Measurements from ENCODE around the gene MAD2L2. TPM values are rescaled to one million over a fixed set of nuclear protein-coding genes. Genes with fewer than 3 reads are reported as not detected.

The MAD2L2 gene
- total RNA-seq, result 15.8 TPM

GRCh38 chr1:11681071-11681771 is at the start of gene MAD2L2:
TSS of gene MAD2L2 (minus strand) at chr1:11681148. CDS start at chr1:11680601, 547 bp downstream.
- ATAC-seq, result peak; percentile 94

- ATAC-seq, result peak; percentile 50
Measured at GRCh38 chr1:11730429-11730891, 49.5 kb upstream of the MAD2L2 start.

GRCh38 chr1:11729498-11730428 is 48.8 kb upstream of the MAD2L2 start:
- peak; percentile 19 for ATAC-seq

GRCh38 chr1:11729155-11729497 is 48.2 kb upstream of the MAD2L2 start:
- no peak for ATAC-seq

- ATAC-seq, result no peak
Measured at GRCh38 chr1:11728126-11728806, 47.3 kb upstream of the MAD2L2 start.

GRCh38 chr1:11727119-11727518 is 46.2 kb upstream of the MAD2L2 start:
- ATAC-seq, result no peak

GRCh38 chr1:11725616-11726015 is 44.7 kb upstream of the MAD2L2 start:
- no peak for ATAC-seq

GRCh38 chr1:11722538-11722937 is 41.6 kb upstream of the MAD2L2 start:
- no peak for ATAC-seq

- no peak for ATAC-seq
Measured at GRCh38 chr1:11721311-11721710, 40.4 kb upstream of the MAD2L2 start.

GRCh38 chr1:11720525-11720924 is 39.6 kb upstream of the MAD2L2 start:
- ATAC-seq, result no peak

GRCh38 chr1:11720033-11720376 is 39.1 kb upstream of the MAD2L2 start:
- ATAC-seq, result no peak

- peak; percentile 88 for ATAC-seq
Measured at GRCh38 chr1:11719313-11720032, 38.5 kb upstream of the MAD2L2 start.

- ATAC-seq, result no peak
Measured at GRCh38 chr1:11714831-11715575, 34.1 kb upstream of the MAD2L2 start.

- no peak for ATAC-seq
Measured at GRCh38 chr1:11713095-11713494, 32.1 kb upstream of the MAD2L2 start.

- ATAC-seq, result no peak
Measured at GRCh38 chr1:11712285-11712684, 31.3 kb upstream of the MAD2L2 start.

- no peak for ATAC-seq
Measured at GRCh38 chr1:11711490-11711889, 30.5 kb upstream of the MAD2L2 start.

- ATAC-seq, result no peak
Measured at GRCh38 chr1:11708554-11709350, 27.8 kb upstream of the MAD2L2 start.

GRCh38 chr1:11707621-11708276 is 26.8 kb upstream of the MAD2L2 start:
- peak; percentile 30 for ATAC-seq

GRCh38 chr1:11706292-11706691 is 25.3 kb upstream of the MAD2L2 start:
- no peak for ATAC-seq

- ATAC-seq, result no peak
Measured at GRCh38 chr1:11705596-11705995, 24.6 kb upstream of the MAD2L2 start.

Measured in esophagus mucosa (tissue), 1 donor.